ENCODE measurements around the gene AMH. TPM values are rescaled to one million over a fixed set of nuclear protein-coding genes. Genes with fewer than 3 reads are reported as not detected.
A peak's percentile ranks its signal among the peaks of the same experiment; 100 is the strongest.

AMH gene
- total and polyA plus RNA-seq, 4 donors: 0.08 to 0.59 (median 0.47) TPM; not detected in 1

DNA sequence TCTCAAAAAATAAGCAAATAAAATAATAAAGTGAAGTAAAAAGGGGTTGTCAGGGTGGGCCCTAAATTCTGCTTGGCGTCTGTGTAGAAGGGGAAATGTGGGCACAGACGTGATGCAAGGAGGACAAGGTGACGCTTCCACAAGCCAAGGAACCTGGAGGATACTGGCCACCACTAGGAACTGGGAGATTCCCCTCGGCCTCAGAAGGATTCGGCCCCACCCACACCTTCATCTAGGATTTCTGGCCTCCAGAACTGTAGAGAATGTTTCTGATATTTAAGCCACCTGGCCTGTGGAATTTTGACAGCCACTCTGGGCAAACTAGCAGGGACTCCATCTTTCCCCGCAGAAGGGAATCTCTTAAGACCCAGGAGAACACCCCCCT lies 14.1 kb upstream of the AMH start:
- peaks cover 11 to 42% (median 31%) of the 10 kb centered on the region in 4 donors for H3K4me1 ChIP-seq (ENCODE audit: control insufficient read depth in 4 of 4, insufficient read depth in 4 of 4, low read length in 3 of 4)
- peak overlapping the region in 1 of 2 donors; percentile 4 for H3K9ac ChIP-seq (ENCODE audit: low read depth in 1 of 2, low read length in 2 of 2)
- H3K27me3 ChIP-seq (ENCODE audit: control insufficient read depth in 4 of 4, insufficient read depth in 4 of 4, low read length in 3 of 4): no peaks in the 10 kb centered on the region
- WGBS: 72% methylated on average over 6 of the region's 6 CpGs
- TF ChIP-seq SP1 (IDR thresholded peaks at IDR 0.05) (no peak), EGR1 (IDR thresholded peaks at IDR 0.05; ENCODE audit: low read depth in 2 of 2) (no peak), NR2F2 (IDR thresholded peaks at IDR 0.05) (no peak), HNF4G (IDR thresholded peaks at IDR 0.05) (no peak), FOXA2 (IDR thresholded peaks at IDR 0.05) (no peak)
- TF ChIP-seq, protein P1, sequence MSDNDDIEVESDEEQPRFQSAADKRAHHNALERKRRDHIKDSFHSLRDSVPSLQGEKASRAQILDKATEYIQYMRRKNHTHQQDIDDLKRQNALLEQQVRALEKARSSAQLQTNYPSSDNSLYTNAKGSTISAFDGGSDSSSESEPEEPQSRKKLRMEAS (IDR thresholded peaks at IDR 0.05): no peak
- TF ChIP-seq, protein P2, sequence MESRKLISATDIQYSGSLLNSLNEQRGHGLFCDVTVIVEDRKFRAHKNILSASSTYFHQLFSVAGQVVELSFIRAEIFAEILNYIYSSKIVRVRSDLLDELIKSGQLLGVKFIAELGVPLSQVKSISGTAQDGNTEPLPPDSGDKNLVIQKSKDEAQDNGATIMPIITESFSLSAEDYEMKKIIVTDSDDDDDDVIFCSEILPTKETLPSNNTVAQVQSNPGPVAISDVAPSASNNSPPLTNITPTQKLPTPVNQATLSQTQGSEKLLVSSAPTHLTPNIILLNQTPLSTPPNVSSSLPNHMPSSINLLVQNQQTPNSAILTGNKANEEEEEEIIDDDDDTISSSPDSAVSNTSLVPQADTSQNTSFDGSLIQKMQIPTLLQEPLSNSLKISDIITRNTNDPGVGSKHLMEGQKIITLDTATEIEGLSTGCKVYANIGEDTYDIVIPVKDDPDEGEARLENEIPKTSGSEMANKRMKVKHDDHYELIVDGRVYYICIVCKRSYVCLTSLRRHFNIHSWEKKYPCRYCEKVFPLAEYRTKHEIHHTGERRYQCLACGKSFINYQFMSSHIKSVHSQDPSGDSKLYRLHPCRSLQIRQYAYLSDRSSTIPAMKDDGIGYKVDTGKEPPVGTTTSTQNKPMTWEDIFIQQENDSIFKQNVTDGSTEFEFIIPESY (IDR thresholded peaks at IDR 0.05): no peak
- TF ChIP-seq, protein P3, sequence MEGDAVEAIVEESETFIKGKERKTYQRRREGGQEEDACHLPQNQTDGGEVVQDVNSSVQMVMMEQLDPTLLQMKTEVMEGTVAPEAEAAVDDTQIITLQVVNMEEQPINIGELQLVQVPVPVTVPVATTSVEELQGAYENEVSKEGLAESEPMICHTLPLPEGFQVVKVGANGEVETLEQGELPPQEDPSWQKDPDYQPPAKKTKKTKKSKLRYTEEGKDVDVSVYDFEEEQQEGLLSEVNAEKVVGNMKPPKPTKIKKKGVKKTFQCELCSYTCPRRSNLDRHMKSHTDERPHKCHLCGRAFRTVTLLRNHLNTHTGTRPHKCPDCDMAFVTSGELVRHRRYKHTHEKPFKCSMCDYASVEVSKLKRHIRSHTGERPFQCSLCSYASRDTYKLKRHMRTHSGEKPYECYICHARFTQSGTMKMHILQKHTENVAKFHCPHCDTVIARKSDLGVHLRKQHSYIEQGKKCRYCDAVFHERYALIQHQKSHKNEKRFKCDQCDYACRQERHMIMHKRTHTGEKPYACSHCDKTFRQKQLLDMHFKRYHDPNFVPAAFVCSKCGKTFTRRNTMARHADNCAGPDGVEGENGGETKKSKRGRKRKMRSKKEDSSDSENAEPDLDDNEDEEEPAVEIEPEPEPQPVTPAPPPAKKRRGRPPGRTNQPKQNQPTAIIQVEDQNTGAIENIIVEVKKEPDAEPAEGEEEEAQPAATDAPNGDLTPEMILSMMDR (IDR thresholded peaks at IDR 0.05; ENCODE audit: low read depth, low read length, missing input control): no peak
- H3K27ac ChIP-seq (ENCODE audit: low read depth in 1 of 2, low read length in 2 of 2): peak overlapping the region; percentile 97 to 100
- no peaks in the 10 kb centered on the region for H3K9me3 ChIP-seq (ENCODE audit: control insufficient read depth in 4 of 4, low read length in 3 of 4)
- peak overlapping the region in 2 of 3 donors; percentile 81 to 98 for H3K4me3 ChIP-seq (ENCODE audit: low read depth in 1 of 3, low read length in 3 of 3)
- peaks cover 0 to 9% (median 4%) of the 10 kb centered on the region in 4 donors for H3K36me3 ChIP-seq (ENCODE audit: control insufficient read depth in 4 of 4, insufficient read depth in 3 of 4, low read depth in 1 of 4, low read length in 3 of 4)
- DNase-seq (ENCODE audit: low spot score): no peak

DNA sequence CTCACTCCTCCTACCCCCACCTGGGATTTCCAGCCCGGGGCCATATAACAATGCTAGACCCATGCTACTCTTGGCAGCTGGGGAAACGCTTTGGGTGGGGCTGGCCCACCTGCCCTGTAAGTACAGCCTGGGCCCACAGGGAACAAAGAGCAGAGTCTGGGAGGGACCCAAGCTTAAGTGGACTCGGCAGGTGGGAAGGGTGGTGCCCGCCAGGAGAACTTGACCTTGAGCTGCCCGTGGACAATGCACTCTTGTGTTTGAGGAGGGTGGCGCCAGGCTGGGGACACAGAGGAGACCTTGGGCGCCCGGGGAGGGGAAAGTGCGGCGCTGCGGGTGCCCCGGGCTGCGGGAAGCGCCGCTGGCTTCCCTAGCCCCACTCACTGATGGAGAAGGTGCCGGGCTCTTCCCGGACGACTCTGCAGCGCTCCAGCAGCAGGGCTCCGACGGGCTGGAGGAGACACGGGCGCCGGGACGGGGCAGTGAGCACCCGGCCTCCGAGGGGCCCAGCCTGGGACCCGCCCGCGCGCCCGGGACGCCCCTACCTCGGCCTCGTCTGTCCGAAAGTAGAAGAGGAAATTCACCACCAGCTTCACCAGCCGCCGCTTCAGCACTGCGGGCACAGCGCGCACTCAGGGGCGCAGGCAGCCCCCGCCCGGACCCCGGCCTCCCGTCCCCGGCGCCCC lies 13.6 kb upstream of the AMH start:
- TF ChIP-seq JUND (IDR thresholded peaks at IDR 0.05) (no peak), HNF4A (conservative IDR thresholded peaks at IDR 0.05) (peak in 1 of 2 donors; percentile 17)
- TF ChIP-seq, protein P2 (IDR thresholded peaks at IDR 0.05): no peak
- TF ChIP-seq, protein P4, sequence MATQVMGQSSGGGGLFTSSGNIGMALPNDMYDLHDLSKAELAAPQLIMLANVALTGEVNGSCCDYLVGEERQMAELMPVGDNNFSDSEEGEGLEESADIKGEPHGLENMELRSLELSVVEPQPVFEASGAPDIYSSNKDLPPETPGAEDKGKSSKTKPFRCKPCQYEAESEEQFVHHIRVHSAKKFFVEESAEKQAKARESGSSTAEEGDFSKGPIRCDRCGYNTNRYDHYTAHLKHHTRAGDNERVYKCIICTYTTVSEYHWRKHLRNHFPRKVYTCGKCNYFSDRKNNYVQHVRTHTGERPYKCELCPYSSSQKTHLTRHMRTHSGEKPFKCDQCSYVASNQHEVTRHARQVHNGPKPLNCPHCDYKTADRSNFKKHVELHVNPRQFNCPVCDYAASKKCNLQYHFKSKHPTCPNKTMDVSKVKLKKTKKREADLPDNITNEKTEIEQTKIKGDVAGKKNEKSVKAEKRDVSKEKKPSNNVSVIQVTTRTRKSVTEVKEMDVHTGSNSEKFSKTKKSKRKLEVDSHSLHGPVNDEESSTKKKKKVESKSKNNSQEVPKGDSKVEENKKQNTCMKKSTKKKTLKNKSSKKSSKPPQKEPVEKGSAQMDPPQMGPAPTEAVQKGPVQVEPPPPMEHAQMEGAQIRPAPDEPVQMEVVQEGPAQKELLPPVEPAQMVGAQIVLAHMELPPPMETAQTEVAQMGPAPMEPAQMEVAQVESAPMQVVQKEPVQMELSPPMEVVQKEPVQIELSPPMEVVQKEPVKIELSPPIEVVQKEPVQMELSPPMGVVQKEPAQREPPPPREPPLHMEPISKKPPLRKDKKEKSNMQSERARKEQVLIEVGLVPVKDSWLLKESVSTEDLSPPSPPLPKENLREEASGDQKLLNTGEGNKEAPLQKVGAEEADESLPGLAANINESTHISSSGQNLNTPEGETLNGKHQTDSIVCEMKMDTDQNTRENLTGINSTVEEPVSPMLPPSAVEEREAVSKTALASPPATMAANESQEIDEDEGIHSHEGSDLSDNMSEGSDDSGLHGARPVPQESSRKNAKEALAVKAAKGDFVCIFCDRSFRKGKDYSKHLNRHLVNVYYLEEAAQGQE (IDR thresholded peaks at IDR 0.05): no peak
- peak overlapping the region in 1 of 2 donors; percentile 4 for H3K9ac ChIP-seq (ENCODE audit: low read depth in 1 of 2, low read length in 2 of 2)
- peaks cover 0 to 7% (median 2%) of the 10 kb centered on the region in 4 donors for H3K36me3 ChIP-seq (ENCODE audit: control insufficient read depth in 4 of 4, insufficient read depth in 3 of 4, low read depth in 1 of 4, low read length in 3 of 4)
- no peaks in the 10 kb centered on the region for H3K9me3 ChIP-seq (ENCODE audit: control insufficient read depth in 4 of 4, low read length in 3 of 4)
- peak overlapping the region; percentile 97 to 100 for H3K27ac ChIP-seq (ENCODE audit: low read depth in 1 of 2, low read length in 2 of 2)
- H3K27me3 ChIP-seq (ENCODE audit: control insufficient read depth in 4 of 4, insufficient read depth in 4 of 4, low read length in 3 of 4): no peaks in the 10 kb centered on the region
- WGBS: under 1% methylated on average over 48 of the region's 48 CpGs
- H3K4me1 ChIP-seq (ENCODE audit: control insufficient read depth in 4 of 4, insufficient read depth in 4 of 4, low read length in 3 of 4): peaks cover 15 to 47% (median 36%) of the 10 kb centered on the region in 4 donors
- DNase-seq (ENCODE audit: low spot score): no peak
- peak overlapping the region; percentile 49 to 98 (median 81) for H3K4me3 ChIP-seq (ENCODE audit: low read depth in 1 of 3, low read length in 3 of 3)
